ENCODE data around the gene PTPRS.

PTPRS gene

GRCh38 chr19:5323475-5323811 is 17.2 kb downstream of the PTPRS start:
- no peak overlapping the region for H3K4me3 ChIP-seq (ENCODE audit: low read depth in 1 of 2, low read length in 2 of 2)
- H3K36me3 ChIP-seq (ENCODE audit: control insufficient read depth in 1 of 2, insufficient read depth in 2 of 2, low read length in 2 of 2): no peaks in the 10 kb centered on the region
- H3K27me3 ChIP-seq (ENCODE audit: control insufficient read depth in 1 of 2, insufficient read depth in 2 of 2, low read length in 2 of 2): peaks cover 0 to 3% of the 10 kb centered on the region in 2 donors
- H3K9me3 ChIP-seq (ENCODE audit: control insufficient read depth in 1 of 2, low read length in 2 of 2): peaks cover 4 to 6% of the 10 kb centered on the region in 2 donors
- H3K9ac ChIP-seq (ENCODE audit: low read depth in 1 of 2, low read length in 2 of 2): no peak overlapping the region
- H3K4me1 ChIP-seq (ENCODE audit: control insufficient read depth in 1 of 2, insufficient read depth in 2 of 2, low read length in 2 of 2): no peaks in the 10 kb centered on the region
- H3K27ac ChIP-seq (ENCODE audit: low read depth, low read length): no peak overlapping the region

- Histone ChIP-seq H3K4me1 (ENCODE audit: control insufficient read depth in 1 of 2, insufficient read depth in 2 of 2, low read length in 2 of 2) (no peaks in the 10 kb centered on the region), H3K36me3 (ENCODE audit: control insufficient read depth in 1 of 2, insufficient read depth in 2 of 2, low read length in 2 of 2) (no peaks in the 10 kb centered on the region), H3K9ac (ENCODE audit: low read depth in 1 of 2, low read length in 2 of 2) (no peak overlapping the region), H3K27me3 (ENCODE audit: control insufficient read depth in 1 of 2, insufficient read depth in 2 of 2, low read length in 2 of 2) (peaks cover 0 to 3% of the 10 kb centered on the region in 2 donors), H3K4me3 (ENCODE audit: low read depth in 1 of 2, low read length in 2 of 2) (no peak overlapping the region), H3K27ac (ENCODE audit: low read depth, low read length) (no peak overlapping the region), H3K9me3 (ENCODE audit: control insufficient read depth in 1 of 2, low read length in 2 of 2) (peaks cover 4 to 6% of the 10 kb centered on the region in 2 donors)
These were observed 18.5 kb downstream of the PTPRS start for GRCh38 chr19:5321851-5322681.

- H3K27ac ChIP-seq (ENCODE audit: low read depth, low read length): no peak overlapping the region
- no peaks in the 10 kb centered on the region for H3K4me1 ChIP-seq (ENCODE audit: control insufficient read depth in 1 of 2, insufficient read depth in 2 of 2, low read length in 2 of 2)
- H3K36me3 ChIP-seq (ENCODE audit: control insufficient read depth in 1 of 2, insufficient read depth in 2 of 2, low read length in 2 of 2): no peaks in the 10 kb centered on the region
- H3K9me3 ChIP-seq (ENCODE audit: control insufficient read depth in 1 of 2, low read length in 2 of 2): peaks cover 4 to 6% of the 10 kb centered on the region in 2 donors
- H3K27me3 ChIP-seq (ENCODE audit: control insufficient read depth in 1 of 2, insufficient read depth in 2 of 2, low read length in 2 of 2): peaks cover 0 to 3% of the 10 kb centered on the region in 2 donors
- no peak overlapping the region for H3K9ac ChIP-seq (ENCODE audit: low read depth in 1 of 2, low read length in 2 of 2)
- H3K4me3 ChIP-seq (ENCODE audit: low read depth in 1 of 2, low read length in 2 of 2): no peak overlapping the region
These were observed 19.5 kb downstream of the PTPRS start for GRCh38 chr19:5321066-5321642.

GRCh38 chr19:5319516-5319915 is 21.1 kb downstream of the PTPRS start:
- Histone ChIP-seq H3K4me3 (ENCODE audit: low read depth in 1 of 2, low read length in 2 of 2) (no peak overlapping the region), H3K27ac (ENCODE audit: low read depth, low read length) (no peak overlapping the region), H3K9me3 (ENCODE audit: control insufficient read depth in 1 of 2, low read length in 2 of 2) (no peaks in the 10 kb centered on the region), H3K9ac (ENCODE audit: low read depth in 1 of 2, low read length in 2 of 2) (no peak overlapping the region), H3K27me3 (ENCODE audit: control insufficient read depth in 1 of 2, insufficient read depth in 2 of 2, low read length in 2 of 2) (peaks cover 0 to 3% of the 10 kb centered on the region in 2 donors), H3K4me1 (ENCODE audit: control insufficient read depth in 1 of 2, insufficient read depth in 2 of 2, low read length in 2 of 2) (no peaks in the 10 kb centered on the region), H3K36me3 (ENCODE audit: control insufficient read depth in 1 of 2, insufficient read depth in 2 of 2, low read length in 2 of 2) (no peaks in the 10 kb centered on the region)

DNA sequence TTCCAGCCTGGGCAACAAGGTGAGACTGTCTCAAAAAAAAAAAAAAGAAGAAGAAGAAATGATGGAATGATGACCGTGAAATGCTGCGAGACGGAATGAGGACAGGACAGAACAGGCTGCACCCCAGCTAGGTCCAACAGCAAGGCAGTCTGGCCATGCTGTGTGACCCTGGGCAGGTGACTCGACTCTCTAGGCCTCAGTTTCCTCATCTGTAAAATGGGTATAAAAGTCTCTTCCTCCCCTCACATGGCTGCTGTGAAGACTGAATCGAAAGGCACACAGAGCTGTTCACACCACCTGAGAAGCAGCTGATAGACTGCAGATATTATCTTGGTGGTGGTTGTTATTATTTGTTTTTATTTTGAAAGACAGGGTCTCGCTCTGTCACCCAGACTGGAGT is 22.3 kb downstream of the PTPRS start:
- Histone ChIP-seq H3K27ac (ENCODE audit: low read depth, low read length) (no peak overlapping the region), H3K4me3 (ENCODE audit: low read depth in 1 of 2, low read length in 2 of 2) (no peak overlapping the region), H3K27me3 (ENCODE audit: control insufficient read depth in 1 of 2, insufficient read depth in 2 of 2, low read length in 2 of 2) (peaks cover 0 to 3% of the 10 kb centered on the region in 2 donors), H3K36me3 (ENCODE audit: control insufficient read depth in 1 of 2, insufficient read depth in 2 of 2, low read length in 2 of 2) (no peaks in the 10 kb centered on the region), H3K9me3 (ENCODE audit: control insufficient read depth in 1 of 2, low read length in 2 of 2) (no peaks in the 10 kb centered on the region), H3K4me1 (ENCODE audit: control insufficient read depth in 1 of 2, insufficient read depth in 2 of 2, low read length in 2 of 2) (no peaks in the 10 kb centered on the region), H3K9ac (ENCODE audit: low read depth in 1 of 2, low read length in 2 of 2) (no peak overlapping the region)

DNA sequence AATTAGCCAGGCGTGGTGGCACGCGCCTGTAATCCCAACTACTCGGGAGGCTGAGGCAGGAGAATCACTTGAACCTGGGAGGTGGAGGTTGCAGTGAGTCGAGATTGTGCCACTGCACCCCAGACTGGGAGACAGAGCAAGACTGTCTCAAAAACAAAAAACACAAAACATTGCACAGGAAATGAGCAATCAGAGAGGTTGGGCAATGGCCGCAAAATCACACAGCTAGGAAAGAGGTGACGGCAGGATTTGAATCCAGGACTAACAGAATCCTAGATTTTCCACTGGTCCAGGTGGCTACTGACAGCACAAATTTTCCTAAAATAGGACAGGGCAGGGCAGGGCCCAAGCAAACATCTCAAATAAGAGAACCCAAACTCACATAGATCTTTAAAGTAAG is 23.3 kb downstream of the PTPRS start:
- Histone ChIP-seq H3K4me1 (ENCODE audit: control insufficient read depth in 1 of 2, insufficient read depth in 2 of 2, low read length in 2 of 2) (no peaks in the 10 kb centered on the region), H3K27me3 (ENCODE audit: control insufficient read depth in 1 of 2, insufficient read depth in 2 of 2, low read length in 2 of 2) (peaks cover 0 to 3% of the 10 kb centered on the region in 2 donors), H3K9ac (ENCODE audit: low read depth in 1 of 2, low read length in 2 of 2) (no peak overlapping the region), H3K9me3 (ENCODE audit: control insufficient read depth in 1 of 2, low read length in 2 of 2) (no peaks in the 10 kb centered on the region), H3K4me3 (ENCODE audit: low read depth in 1 of 2, low read length in 2 of 2) (no peak overlapping the region), H3K36me3 (ENCODE audit: control insufficient read depth in 1 of 2, insufficient read depth in 2 of 2, low read length in 2 of 2) (no peaks in the 10 kb centered on the region), H3K27ac (ENCODE audit: low read depth, low read length) (no peak overlapping the region)

DNA sequence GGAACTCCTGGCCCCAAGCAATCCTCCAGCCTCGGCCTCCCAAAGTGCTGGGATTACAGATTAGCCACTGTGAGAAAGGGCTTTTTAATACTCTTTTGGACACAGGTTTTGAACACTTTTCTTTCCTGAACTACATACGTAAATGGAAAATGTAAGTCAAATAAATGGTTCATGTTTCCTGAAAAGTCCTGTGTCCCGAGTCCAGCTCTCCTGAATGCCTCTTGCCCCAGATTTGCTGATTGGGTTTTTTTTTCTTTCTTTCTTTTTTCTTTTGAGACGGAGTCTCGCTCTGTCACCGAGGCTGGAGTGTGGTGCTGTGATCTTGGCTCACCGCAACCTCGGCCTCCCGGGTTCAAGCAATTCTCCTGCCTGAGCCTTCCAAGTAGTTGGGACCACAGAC is 24.5 kb downstream of the PTPRS start:
- Histone ChIP-seq H3K27ac (ENCODE audit: low read depth, low read length) (no peak overlapping the region), H3K9me3 (ENCODE audit: control insufficient read depth in 1 of 2, low read length in 2 of 2) (no peaks in the 10 kb centered on the region), H3K9ac (ENCODE audit: low read depth in 1 of 2, low read length in 2 of 2) (no peak overlapping the region), H3K27me3 (ENCODE audit: control insufficient read depth in 1 of 2, insufficient read depth in 2 of 2, low read length in 2 of 2) (no peaks in the 10 kb centered on the region), H3K4me1 (ENCODE audit: control insufficient read depth in 1 of 2, insufficient read depth in 2 of 2, low read length in 2 of 2) (no peaks in the 10 kb centered on the region), H3K4me3 (ENCODE audit: low read depth in 1 of 2, low read length in 2 of 2) (no peak overlapping the region), H3K36me3 (ENCODE audit: control insufficient read depth in 1 of 2, insufficient read depth in 2 of 2, low read length in 2 of 2) (no peaks in the 10 kb centered on the region)

DNA sequence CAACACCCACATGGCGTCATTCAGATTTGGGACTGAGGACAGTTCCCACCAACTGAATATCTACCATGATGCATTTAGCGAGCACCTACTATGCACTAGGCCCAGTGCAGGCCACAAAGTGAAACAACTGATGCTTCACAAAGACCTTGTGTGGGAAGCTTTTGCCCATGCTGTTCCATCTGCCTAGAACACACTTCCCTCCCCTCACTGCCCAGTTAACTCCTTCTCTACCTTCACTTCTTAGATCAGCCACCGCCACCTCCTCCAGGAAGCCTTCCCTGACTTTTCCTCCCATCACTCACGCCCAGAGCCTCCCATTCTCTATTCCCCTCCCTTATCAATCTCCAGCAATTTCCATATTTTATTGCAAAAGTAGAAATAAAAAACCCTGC is 25.7 kb downstream of the PTPRS start:
- Histone ChIP-seq H3K4me1 (ENCODE audit: control insufficient read depth in 1 of 2, insufficient read depth in 2 of 2, low read length in 2 of 2) (no peaks in the 10 kb centered on the region), H3K9ac (ENCODE audit: low read depth in 1 of 2, low read length in 2 of 2) (no peak overlapping the region), H3K36me3 (ENCODE audit: control insufficient read depth in 1 of 2, insufficient read depth in 2 of 2, low read length in 2 of 2) (no peaks in the 10 kb centered on the region), H3K4me3 (ENCODE audit: low read depth in 1 of 2, low read length in 2 of 2) (no peak overlapping the region), H3K9me3 (ENCODE audit: control insufficient read depth in 1 of 2, low read length in 2 of 2) (no peaks in the 10 kb centered on the region), H3K27me3 (ENCODE audit: control insufficient read depth in 1 of 2, insufficient read depth in 2 of 2, low read length in 2 of 2) (no peaks in the 10 kb centered on the region), H3K27ac (ENCODE audit: low read depth, low read length) (no peak overlapping the region)

GRCh38 chr19:5314012-5314906 is 26.4 kb downstream of the PTPRS start:
- no peaks in the 10 kb centered on the region for H3K9me3 ChIP-seq (ENCODE audit: control insufficient read depth in 1 of 2, low read length in 2 of 2)
- H3K27ac ChIP-seq (ENCODE audit: low read depth, low read length): no peak overlapping the region
- no peak overlapping the region for H3K9ac ChIP-seq (ENCODE audit: low read depth in 1 of 2, low read length in 2 of 2)
- H3K36me3 ChIP-seq (ENCODE audit: control insufficient read depth in 1 of 2, insufficient read depth in 2 of 2, low read length in 2 of 2): no peaks in the 10 kb centered on the region
- H3K4me3 ChIP-seq (ENCODE audit: low read depth in 1 of 2, low read length in 2 of 2): no peak overlapping the region
- no peaks in the 10 kb centered on the region for H3K4me1 ChIP-seq (ENCODE audit: control insufficient read depth in 1 of 2, insufficient read depth in 2 of 2, low read length in 2 of 2)
- no peaks in the 10 kb centered on the region for H3K27me3 ChIP-seq (ENCODE audit: control insufficient read depth in 1 of 2, insufficient read depth in 2 of 2, low read length in 2 of 2)

DNA sequence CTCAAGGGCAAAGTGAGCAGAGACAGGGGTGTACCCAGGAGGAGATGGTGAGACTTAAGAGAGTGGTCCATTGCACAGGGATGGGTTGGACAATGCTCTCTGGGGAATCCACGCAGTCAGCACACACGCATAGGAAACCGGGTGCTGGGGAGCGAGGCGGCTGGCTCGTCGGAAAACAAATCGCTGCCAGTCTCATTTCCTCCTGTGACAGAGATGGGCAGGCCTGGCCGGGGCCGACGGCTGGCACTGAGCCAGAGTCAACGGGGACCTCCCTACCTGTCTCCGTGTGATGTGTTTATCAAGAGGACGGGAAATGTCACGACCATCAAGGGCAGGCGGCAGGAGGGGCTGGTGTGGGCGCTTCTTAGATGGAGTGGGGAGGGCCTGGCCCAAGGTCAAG is 27.3 kb downstream of the PTPRS start:
- Histone ChIP-seq H3K36me3 (ENCODE audit: control insufficient read depth in 1 of 2, insufficient read depth in 2 of 2, low read length in 2 of 2) (no peaks in the 10 kb centered on the region), H3K27ac (ENCODE audit: low read depth, low read length) (no peak overlapping the region), H3K4me1 (ENCODE audit: control insufficient read depth in 1 of 2, insufficient read depth in 2 of 2, low read length in 2 of 2) (no peaks in the 10 kb centered on the region)

More for the DNA sequence above, 27.3 kb downstream of the PTPRS start:
- Histone ChIP-seq H3K27me3 (ENCODE audit: control insufficient read depth in 1 of 2, insufficient read depth in 2 of 2, low read length in 2 of 2) (no peaks in the 10 kb centered on the region), H3K9me3 (ENCODE audit: control insufficient read depth in 1 of 2, low read length in 2 of 2) (no peaks in the 10 kb centered on the region), H3K4me3 (ENCODE audit: low read depth in 1 of 2, low read length in 2 of 2) (no peak overlapping the region), H3K9ac (ENCODE audit: low read depth in 1 of 2, low read length in 2 of 2) (no peak overlapping the region)
